ENCODE data around the gene CSAD.

The CSAD gene

DNA sequence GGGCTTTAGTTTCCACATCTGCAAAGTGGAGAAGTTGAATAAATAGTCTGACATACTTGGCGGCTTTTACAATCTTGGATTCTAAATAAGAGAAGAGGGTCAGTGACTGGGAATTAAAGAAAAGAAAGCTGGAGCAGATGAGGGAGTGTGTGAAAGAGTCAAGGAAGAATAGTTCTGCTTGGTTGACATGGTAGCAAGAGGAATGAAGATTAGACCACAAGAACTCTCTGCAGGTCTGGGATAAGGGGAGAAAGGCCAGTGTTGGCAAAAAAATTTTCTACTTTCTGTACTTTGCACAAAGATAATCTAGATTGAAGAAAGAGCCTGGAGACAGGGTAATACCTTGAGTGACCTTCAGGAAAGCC, 20.4 kb upstream of the CSAD start:
- TF ChIP-seq, protein P1, sequence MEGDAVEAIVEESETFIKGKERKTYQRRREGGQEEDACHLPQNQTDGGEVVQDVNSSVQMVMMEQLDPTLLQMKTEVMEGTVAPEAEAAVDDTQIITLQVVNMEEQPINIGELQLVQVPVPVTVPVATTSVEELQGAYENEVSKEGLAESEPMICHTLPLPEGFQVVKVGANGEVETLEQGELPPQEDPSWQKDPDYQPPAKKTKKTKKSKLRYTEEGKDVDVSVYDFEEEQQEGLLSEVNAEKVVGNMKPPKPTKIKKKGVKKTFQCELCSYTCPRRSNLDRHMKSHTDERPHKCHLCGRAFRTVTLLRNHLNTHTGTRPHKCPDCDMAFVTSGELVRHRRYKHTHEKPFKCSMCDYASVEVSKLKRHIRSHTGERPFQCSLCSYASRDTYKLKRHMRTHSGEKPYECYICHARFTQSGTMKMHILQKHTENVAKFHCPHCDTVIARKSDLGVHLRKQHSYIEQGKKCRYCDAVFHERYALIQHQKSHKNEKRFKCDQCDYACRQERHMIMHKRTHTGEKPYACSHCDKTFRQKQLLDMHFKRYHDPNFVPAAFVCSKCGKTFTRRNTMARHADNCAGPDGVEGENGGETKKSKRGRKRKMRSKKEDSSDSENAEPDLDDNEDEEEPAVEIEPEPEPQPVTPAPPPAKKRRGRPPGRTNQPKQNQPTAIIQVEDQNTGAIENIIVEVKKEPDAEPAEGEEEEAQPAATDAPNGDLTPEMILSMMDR (IDR thresholded peaks at IDR 0.05; ENCODE audit: low read depth, low read length) = no peak
- no peak for TF ChIP-seq EZH2phosphoT487 (IDR thresholded peaks at IDR 0.05; ENCODE audit: low read depth)
- 0 out of 2 replicates have a peak, but pooled peaks cover 3% of the 10 kb centered on the region for H3K27me3 ChIP-seq (ENCODE audit: low read depth, low read length)
- H3K9ac ChIP-seq (ENCODE audit: low read length) = no peak overlapping the region
- H3K27ac ChIP-seq (ENCODE audit: low read length) = no peak overlapping the region
- H3K36me3 ChIP-seq (replicated peaks; ENCODE audit: low read depth, low read length) = no peaks in the 10 kb centered on the region
- H2AFZ ChIP-seq (ENCODE audit: low read depth, low read length) = no peak overlapping the region
- H3K9me3 ChIP-seq (ENCODE audit: insufficient read depth, low read length) = no peaks in the 10 kb centered on the region
- H3K4me1 ChIP-seq (ENCODE audit: low read length) = peaks cover 52% of the 10 kb centered on the region
- no peak overlapping the region for H3K4me3 ChIP-seq (ENCODE audit: low read length)
- H3K4me2 ChIP-seq (ENCODE audit: low read length) = peak overlapping the region; percentile 68
- H4K20me1 ChIP-seq (ENCODE audit: insufficient read depth, low read length) = no peaks in the 10 kb centered on the region
- H3K79me2 ChIP-seq (ENCODE audit: low read length) = no peaks in the 10 kb centered on the region

DNA sequence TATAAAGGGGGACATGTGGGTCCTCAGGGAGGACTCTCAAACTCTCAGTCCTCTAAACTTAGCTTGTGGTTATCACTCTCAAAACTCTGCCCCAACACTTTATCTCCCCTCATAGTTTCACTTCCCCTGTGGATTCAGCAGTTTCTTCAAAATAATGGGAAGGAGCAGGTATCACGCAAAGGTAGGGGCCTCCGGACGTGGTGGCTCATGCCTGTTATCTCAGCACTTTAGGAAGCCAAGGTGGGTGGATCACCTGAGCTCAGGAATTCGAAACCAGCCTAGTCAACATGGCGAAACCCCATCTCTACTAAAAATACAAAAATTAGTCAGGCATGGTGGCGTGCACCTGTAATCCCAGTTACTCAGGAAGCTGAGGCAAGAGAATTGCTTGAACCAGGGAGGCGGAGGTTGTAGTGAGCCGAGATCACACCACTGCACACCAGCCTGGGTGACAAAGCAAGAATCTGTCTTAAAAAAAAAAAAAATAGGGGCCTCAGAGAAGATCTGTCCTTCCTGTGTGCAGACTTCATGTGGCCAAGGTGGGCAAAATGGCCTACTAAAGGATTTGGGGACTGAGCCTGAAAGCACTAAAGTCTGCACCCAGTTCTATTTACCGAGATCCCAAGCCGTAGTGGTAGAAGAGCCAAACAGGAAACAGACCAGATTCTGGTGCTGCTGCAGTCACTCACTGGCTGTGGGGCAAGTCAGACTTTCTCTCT, 19.9 kb upstream of the CSAD start:
- Histone ChIP-seq H2AFZ (ENCODE audit: low read depth, low read length) (no peak overlapping the region), H3K9me3 (ENCODE audit: insufficient read depth, low read length) (no peaks in the 10 kb centered on the region), H3K9ac (ENCODE audit: low read length) (no peak overlapping the region), H3K27ac (ENCODE audit: low read length) (no peak overlapping the region), H3K36me3 (replicated peaks; ENCODE audit: low read depth, low read length) (no peaks in the 10 kb centered on the region), H3K4me1 (ENCODE audit: low read length) (peaks cover 47% of the 10 kb centered on the region), H3K4me2 (ENCODE audit: low read length) (peak overlapping the region; percentile 68), H3K27me3 (ENCODE audit: low read depth, low read length) (0 out of 2 replicates have a peak, but pooled peaks cover 3% of the 10 kb centered on the region), H4K20me1 (ENCODE audit: insufficient read depth, low read length) (no peaks in the 10 kb centered on the region), H3K79me2 (ENCODE audit: low read length) (no peaks in the 10 kb centered on the region), H3K4me3 (ENCODE audit: low read length) (peak overlapping the region; percentile 14; the same call in 1 of the 2 replicates)
- TF ChIP-seq, protein P1 (IDR thresholded peaks at IDR 0.05; ENCODE audit: low read depth, low read length) = no peak
- TF ChIP-seq EZH2phosphoT487 (IDR thresholded peaks at IDR 0.05; ENCODE audit: low read depth) = no peak

GRCh38 chr12:53200107-53200457, 19.4 kb upstream of the CSAD start:
- Histone ChIP-seq H3K4me1 (ENCODE audit: low read length) (peaks cover 42% of the 10 kb centered on the region), H3K4me2 (ENCODE audit: low read length) (peak overlapping the region; percentile 68), H3K27ac (ENCODE audit: low read length) (no peak overlapping the region), H3K9me3 (ENCODE audit: insufficient read depth, low read length) (no peaks in the 10 kb centered on the region), H3K79me2 (ENCODE audit: low read length) (no peaks in the 10 kb centered on the region), H3K4me3 (ENCODE audit: low read length) (peak overlapping the region; percentile 14; the same call in 1 of the 2 replicates), H3K36me3 (replicated peaks; ENCODE audit: low read depth, low read length) (no peaks in the 10 kb centered on the region), H2AFZ (ENCODE audit: low read depth, low read length) (no peak overlapping the region), H4K20me1 (ENCODE audit: insufficient read depth, low read length) (no peaks in the 10 kb centered on the region), H3K9ac (ENCODE audit: low read length) (no peak overlapping the region), H3K27me3 (ENCODE audit: low read depth, low read length) (0 out of 2 replicates have a peak, but pooled peaks cover 3% of the 10 kb centered on the region)
- TF ChIP-seq, protein P1 (IDR thresholded peaks at IDR 0.05; ENCODE audit: low read depth, low read length) = no peak
- no peak for TF ChIP-seq EZH2phosphoT487 (IDR thresholded peaks at IDR 0.05; ENCODE audit: low read depth)

DNA sequence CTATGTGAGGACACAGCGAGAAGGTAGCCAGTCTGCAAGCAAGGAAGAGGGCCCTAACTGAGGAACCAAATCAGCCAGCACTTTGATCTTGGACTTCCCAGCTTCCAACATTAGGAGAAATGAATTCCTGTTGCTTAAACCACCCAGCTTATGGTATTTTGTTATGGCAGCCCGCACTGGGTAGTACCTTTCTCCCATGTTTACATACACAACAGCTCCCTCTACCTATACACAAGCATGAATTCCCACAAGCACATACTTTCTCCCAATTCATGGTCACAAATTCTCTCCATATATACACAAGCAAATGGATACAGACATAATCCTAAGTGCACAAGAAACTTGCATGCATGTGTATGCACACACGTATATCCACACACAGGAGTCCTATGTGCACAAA, 19.0 kb upstream of the CSAD start:
- no peak overlapping the region for H2AFZ ChIP-seq (ENCODE audit: low read depth, low read length)
- H3K9me3 ChIP-seq (ENCODE audit: insufficient read depth, low read length) = no peaks in the 10 kb centered on the region
- peaks cover 38% of the 10 kb centered on the region for H3K4me1 ChIP-seq (ENCODE audit: low read length)
- TF ChIP-seq EZH2phosphoT487 (IDR thresholded peaks at IDR 0.05; ENCODE audit: low read depth) = no peak
- TF ChIP-seq, protein P1 (IDR thresholded peaks at IDR 0.05; ENCODE audit: low read depth, low read length) = no peak
- peak overlapping the region; percentile 68 for H3K4me2 ChIP-seq (ENCODE audit: low read length)
- H3K27ac ChIP-seq (ENCODE audit: low read length) = no peak overlapping the region
- H3K79me2 ChIP-seq (ENCODE audit: low read length) = no peaks in the 10 kb centered on the region
- no peaks in the 10 kb centered on the region for H4K20me1 ChIP-seq (ENCODE audit: insufficient read depth, low read length)
- no peak overlapping the region for H3K4me3 ChIP-seq (ENCODE audit: low read length)
- H3K36me3 ChIP-seq (replicated peaks; ENCODE audit: low read depth, low read length) = no peaks in the 10 kb centered on the region
- H3K9ac ChIP-seq (ENCODE audit: low read length) = no peak overlapping the region
- 0 out of 2 replicates have a peak, but pooled peaks cover 3% of the 10 kb centered on the region for H3K27me3 ChIP-seq (ENCODE audit: low read depth, low read length)

Measured in OCI-LY3 (cell line).